Measurements from ENCODE around the gene OSCP1. TPM values are rescaled to one million over a fixed set of nuclear protein-coding genes. Genes with fewer than 3 reads are reported as not detected.

Gene OSCP1
- total and polyA plus RNA-seq, 2 experiments from 2014 or later: 2.2 to 2.6 TPM

DNA sequence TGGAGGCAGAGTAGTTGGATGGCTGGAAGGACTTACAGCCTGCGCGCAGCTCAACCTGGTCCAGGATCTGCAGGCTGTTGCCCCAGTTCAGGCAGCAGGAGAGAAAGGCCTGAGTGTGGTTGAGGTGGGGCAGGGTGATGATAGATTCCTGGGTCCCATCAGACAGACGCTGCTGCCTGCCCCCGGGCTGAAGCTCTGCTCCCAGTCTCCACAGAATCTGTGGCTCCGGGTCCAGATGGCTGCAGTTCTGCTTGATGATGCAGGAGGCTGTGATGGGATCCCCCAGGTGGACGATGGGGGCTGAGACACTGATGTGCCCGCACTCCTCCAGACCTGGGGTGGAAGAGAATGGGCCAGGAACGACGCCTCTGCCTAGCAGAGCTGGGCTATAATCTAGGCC is 25.1 kb upstream of the OSCP1 start (continued):
- TF ChIP-seq, protein P1, sequence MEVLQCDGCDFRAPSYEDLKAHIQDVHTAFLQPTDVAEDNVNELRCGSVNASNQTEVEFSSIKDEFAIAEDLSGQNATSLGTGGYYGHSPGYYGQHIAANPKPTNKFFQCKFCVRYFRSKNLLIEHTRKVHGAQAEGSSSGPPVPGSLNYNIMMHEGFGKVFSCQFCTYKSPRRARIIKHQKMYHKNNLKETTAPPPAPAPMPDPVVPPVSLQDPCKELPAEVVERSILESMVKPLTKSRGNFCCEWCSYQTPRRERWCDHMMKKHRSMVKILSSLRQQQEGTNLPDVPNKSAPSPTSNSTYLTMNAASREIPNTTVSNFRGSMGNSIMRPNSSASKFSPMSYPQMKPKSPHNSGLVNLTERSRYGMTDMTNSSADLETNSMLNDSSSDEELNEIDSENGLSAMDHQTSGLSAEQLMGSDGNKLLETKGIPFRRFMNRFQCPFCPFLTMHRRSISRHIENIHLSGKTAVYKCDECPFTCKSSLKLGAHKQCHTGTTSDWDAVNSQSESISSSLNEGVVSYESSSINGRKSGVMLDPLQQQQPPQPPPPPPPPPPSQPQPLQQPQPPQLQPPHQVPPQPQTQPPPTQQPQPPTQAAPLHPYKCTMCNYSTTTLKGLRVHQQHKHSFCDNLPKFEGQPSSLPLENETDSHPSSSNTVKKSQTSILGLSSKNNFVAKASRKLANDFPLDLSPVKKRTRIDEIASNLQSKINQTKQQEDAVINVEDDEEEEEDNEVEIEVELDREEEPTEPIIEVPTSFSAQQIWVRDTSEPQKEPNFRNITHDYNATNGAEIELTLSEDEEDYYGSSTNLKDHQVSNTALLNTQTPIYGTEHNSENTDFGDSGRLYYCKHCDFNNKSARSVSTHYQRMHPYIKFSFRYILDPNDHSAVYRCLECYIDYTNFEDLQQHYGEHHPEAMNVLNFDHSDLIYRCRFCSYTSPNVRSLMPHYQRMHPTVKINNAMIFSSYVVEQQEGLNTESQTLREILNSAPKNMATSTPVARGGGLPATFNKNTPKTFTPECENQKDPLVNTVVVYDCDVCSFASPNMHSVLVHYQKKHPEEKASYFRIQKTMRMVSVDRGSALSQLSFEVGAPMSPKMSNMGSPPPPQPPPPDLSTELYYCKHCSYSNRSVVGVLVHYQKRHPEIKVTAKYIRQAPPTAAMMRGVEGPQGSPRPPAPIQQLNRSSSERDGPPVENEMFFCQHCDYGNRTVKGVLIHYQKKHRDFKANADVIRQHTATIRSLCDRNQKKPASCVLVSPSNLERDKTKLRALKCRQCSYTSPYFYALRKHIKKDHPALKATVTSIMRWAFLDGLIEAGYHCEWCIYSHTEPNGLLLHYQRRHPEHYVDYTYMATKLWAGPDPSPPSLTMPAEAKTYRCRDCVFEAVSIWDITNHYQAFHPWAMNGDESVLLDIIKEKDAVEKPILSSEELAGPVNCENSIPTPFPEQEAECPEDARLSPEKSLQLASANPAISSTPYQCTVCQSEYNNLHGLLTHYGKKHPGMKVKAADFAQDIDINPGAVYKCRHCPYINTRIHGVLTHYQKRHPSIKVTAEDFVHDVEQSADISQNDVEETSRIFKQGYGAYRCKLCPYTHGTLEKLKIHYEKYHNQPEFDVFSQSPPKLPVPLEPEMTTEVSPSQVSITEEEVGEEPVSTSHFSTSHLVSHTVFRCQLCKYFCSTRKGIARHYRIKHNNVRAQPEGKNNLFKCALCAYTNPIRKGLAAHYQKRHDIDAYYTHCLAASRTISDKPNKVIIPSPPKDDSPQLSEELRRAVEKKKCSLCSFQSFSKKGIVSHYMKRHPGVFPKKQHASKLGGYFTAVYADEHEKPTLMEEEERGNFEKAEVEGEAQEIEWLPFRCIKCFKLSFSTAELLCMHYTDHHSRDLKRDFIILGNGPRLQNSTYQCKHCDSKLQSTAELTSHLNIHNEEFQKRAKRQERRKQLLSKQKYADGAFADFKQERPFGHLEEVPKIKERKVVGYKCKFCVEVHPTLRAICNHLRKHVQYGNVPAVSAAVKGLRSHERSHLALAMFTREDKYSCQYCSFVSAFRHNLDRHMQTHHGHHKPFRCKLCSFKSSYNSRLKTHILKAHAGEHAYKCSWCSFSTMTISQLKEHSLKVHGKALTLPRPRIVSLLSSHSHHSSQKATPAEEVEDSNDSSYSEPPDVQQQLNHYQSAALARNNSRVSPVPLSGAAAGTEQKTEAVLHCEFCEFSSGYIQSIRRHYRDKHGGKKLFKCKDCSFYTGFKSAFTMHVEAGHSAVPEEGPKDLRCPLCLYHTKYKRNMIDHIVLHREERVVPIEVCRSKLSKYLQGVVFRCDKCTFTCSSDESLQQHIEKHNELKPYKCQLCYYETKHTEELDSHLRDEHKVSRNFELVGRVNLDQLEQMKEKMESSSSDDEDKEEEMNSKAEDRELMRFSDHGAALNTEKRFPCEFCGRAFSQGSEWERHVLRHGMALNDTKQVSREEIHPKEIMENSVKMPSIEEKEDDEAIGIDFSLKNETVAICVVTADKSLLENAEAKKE (CRISPR knock-in tag; IDR thresholded peaks at IDR 0.05): no peak
- TF ChIP-seq, protein P2, sequence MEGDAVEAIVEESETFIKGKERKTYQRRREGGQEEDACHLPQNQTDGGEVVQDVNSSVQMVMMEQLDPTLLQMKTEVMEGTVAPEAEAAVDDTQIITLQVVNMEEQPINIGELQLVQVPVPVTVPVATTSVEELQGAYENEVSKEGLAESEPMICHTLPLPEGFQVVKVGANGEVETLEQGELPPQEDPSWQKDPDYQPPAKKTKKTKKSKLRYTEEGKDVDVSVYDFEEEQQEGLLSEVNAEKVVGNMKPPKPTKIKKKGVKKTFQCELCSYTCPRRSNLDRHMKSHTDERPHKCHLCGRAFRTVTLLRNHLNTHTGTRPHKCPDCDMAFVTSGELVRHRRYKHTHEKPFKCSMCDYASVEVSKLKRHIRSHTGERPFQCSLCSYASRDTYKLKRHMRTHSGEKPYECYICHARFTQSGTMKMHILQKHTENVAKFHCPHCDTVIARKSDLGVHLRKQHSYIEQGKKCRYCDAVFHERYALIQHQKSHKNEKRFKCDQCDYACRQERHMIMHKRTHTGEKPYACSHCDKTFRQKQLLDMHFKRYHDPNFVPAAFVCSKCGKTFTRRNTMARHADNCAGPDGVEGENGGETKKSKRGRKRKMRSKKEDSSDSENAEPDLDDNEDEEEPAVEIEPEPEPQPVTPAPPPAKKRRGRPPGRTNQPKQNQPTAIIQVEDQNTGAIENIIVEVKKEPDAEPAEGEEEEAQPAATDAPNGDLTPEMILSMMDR (conservative IDR thresholded peaks at IDR 0.05; ENCODE audit: low read depth in 2 of 2): no peak
- TF ChIP-seq JUNB (IDR thresholded peaks at IDR 0.05; ENCODE audit: unreplicated experiment): no peak

DNA sequence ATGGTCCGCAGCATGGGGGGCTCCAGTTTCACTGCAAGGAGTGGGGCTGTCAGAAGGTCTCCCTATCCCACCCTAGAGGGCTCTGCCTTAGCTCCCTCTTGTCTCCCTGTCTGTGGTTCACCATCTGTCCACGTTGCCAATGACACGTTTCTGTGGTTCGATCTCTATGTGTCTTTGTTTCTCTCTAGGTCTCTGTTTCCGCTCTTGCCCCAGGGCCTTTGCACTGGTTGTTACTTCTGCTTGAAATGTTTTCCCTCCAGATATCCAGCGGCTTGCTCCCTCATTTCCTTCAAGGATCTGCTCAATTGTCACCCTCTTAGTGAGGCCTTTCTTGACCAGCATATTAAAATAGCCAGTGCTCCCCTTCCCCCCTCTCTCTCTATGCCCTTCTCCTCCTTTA is 22.4 kb upstream of the OSCP1 start:
- Histone ChIP-seq H3K9me2 (ENCODE audit: insufficient read depth) (no peaks in the 10 kb centered on the region), H4K20me1 (replicated peaks; ENCODE audit: insufficient read depth) (no peaks in the 10 kb centered on the region), H3K4me2 (no peak overlapping the region), H3F3A (replicated peaks; ENCODE audit: low read depth) (no peaks in the 10 kb centered on the region), H3K4me3 (no peak overlapping the region), H3K27me3 (ENCODE audit: insufficient read depth) (peaks cover 20% of the 10 kb centered on the region), H2AFZ (no peak overlapping the region), H3K36me3 (ENCODE audit: insufficient read depth) (no peaks in the 10 kb centered on the region), H3K79me2 (replicated peaks; ENCODE audit: insufficient read depth) (no peaks in the 10 kb centered on the region), H3K4me1 (ENCODE audit: insufficient read depth) (no peaks in the 10 kb centered on the region), H3K27ac (ENCODE audit: low read depth) (no peak overlapping the region)
- Mint-ChIP-seq H3K27me3 (ENCODE audit: insufficient read depth, low read depth, poor library complexity) (peaks cover 7% of the 10 kb centered on the region), H3K4me1 (peaks cover 5% of the 10 kb centered on the region; the same call in 2 of the 3 replicates), H3K36me3 (ENCODE audit: low read depth) (no peaks in the 10 kb centered on the region), H3K9me3 (no peaks in the 10 kb centered on the region), H3K4me3 (no peak overlapping the region; the same call in 2 of the 3 replicates), H3K27ac (no peak overlapping the region)
- DNase-seq (ENCODE audit: low spot score) (no peak), ATAC-seq (no peak)
- TF ChIP-seq CREB1 (CRISPR knock-in tag; IDR thresholded peaks at IDR 0.05; ENCODE audit: low read depth) (no peak), JUNB (IDR thresholded peaks at IDR 0.05; ENCODE audit: unreplicated experiment) (no peak), POLR2AphosphoS5 (IDR thresholded peaks at IDR 0.05; ENCODE audit: low read depth) (no peak), NANOG (IDR thresholded peaks at IDR 0.05; ENCODE audit: borderline replicate concordance) (no peak), ZNF331 (CRISPR knock-in tag; IDR thresholded peaks at IDR 0.05; ENCODE audit: low read depth) (no peak), EZH2phosphoT487 (IDR thresholded peaks at IDR 0.05; ENCODE audit: unreplicated experiment) (no peak)
- TF ChIP-seq, protein P2 (conservative IDR thresholded peaks at IDR 0.05; ENCODE audit: low read depth in 2 of 2): no peak
- TF ChIP-seq, protein P3, sequence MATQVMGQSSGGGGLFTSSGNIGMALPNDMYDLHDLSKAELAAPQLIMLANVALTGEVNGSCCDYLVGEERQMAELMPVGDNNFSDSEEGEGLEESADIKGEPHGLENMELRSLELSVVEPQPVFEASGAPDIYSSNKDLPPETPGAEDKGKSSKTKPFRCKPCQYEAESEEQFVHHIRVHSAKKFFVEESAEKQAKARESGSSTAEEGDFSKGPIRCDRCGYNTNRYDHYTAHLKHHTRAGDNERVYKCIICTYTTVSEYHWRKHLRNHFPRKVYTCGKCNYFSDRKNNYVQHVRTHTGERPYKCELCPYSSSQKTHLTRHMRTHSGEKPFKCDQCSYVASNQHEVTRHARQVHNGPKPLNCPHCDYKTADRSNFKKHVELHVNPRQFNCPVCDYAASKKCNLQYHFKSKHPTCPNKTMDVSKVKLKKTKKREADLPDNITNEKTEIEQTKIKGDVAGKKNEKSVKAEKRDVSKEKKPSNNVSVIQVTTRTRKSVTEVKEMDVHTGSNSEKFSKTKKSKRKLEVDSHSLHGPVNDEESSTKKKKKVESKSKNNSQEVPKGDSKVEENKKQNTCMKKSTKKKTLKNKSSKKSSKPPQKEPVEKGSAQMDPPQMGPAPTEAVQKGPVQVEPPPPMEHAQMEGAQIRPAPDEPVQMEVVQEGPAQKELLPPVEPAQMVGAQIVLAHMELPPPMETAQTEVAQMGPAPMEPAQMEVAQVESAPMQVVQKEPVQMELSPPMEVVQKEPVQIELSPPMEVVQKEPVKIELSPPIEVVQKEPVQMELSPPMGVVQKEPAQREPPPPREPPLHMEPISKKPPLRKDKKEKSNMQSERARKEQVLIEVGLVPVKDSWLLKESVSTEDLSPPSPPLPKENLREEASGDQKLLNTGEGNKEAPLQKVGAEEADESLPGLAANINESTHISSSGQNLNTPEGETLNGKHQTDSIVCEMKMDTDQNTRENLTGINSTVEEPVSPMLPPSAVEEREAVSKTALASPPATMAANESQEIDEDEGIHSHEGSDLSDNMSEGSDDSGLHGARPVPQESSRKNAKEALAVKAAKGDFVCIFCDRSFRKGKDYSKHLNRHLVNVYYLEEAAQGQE (IDR thresholded peaks at IDR 0.05; ENCODE audit: unreplicated experiment): no peak
